Tibial artery (tissue), 4 donors: ENCODE measurements around the gene CBX4.

Experiments used
- DNase-seq, 2 donors: peaks; one replicate each; pipeline ENCODE4 v3.0.0-alpha.2; 2019
- H3K27ac ChIP-seq, 2 donors: fragments of 200-600 bp; sonication (generic) in 1 of 2; 1 replicate in 1 of 2; 2 replicates in 1 of 2; pipeline ENCODE4 v1.5.1; 2018 to 2019; ENCODE audit warnings: mild to moderate bottlenecking in 1 of 2
- H3K27me3 ChIP-seq, 2 donors: fragments of 200-600 bp; sonication (generic) in 1 of 2; one replicate each; pipeline versions ENCODE4 v1.5.1 to v1.6.0; 2016 to 2019
- H3K36me3 ChIP-seq, 3 donors: fragments of 200-600 bp; sonication (generic) in 2 of 3; one replicate each; pipeline ENCODE4 v1.5.1; 2016 to 2019; ENCODE audit warnings: mild to moderate bottlenecking in 2 of 3
- H3K4me1 ChIP-seq, 4 donors: fragments of 200-600 bp; sonication (generic) in 2 of 4; 1 replicate in 3 of 4; 2 replicates in 1 of 4; pipeline ENCODE4 v1.5.1; 2016 to 2019
- H3K4me3 ChIP-seq, 2 donors: fragments of 200-600 bp; sonication (generic) in 1 of 2; 1 replicate in 1 of 2; 2 replicates in 1 of 2; pipeline ENCODE4 v1.5.1; 2018 to 2019; ENCODE audit warnings: mild to moderate bottlenecking in 2 of 2
- H3K9me3 ChIP-seq, 3 donors: fragments of 200-600 bp; sonication (generic) in 1 of 3; one replicate each; pipeline ENCODE4 v1.5.1; 2016 to 2019
- intact Hi-C: fragments of 100-400 bp; cut with DNase I; formaldehyde crosslinking; loops from one replicate; pipeline ENCODE4 v1.15.0; 2023; ENCODE audit warnings: low total_unique reads
- TF ChIP-seq, protein P1 (sequence below), 2 experiments: fragments of 200-600 bp in 1 of 2; fragments of 450-650 bp in 1 of 2; IDR thresholded peaks; one replicate each; pipeline ENCODE4 v1.5.1; 2017 to 2019; ENCODE audit warnings: antibody characterized with exemption in 2 of 2, mild to moderate bottlenecking in 1 of 2, moderate library complexity in 1 of 2

CBX4 gene

DNA sequence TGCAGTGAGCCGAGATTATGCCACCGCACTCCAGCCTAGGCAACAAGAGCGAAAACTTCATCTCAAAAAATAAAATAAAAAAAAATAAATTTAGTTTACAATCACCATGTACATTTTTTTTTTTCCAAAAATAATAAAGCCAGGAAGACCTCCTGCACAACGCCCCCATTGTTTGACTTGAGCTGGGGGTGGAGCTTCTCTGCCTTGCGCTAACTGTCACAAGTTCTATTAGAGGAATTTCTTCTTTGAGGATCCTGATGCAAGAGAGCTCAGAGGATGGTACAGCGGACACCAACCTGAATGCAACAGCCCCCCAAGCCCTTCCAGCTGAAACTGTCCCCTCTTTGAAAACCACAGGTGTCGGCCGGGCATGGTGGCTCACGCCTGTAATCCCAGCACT lies 24.9 kb upstream of the CBX4 start:
- no peaks in the 10 kb centered on the region for H3K36me3 ChIP-seq
- intact Hi-C loops = no loop called here
- no peak for DNase-seq
- peaks cover 0 to 78% of the 10 kb centered on the region in 2 donors for H3K27me3 ChIP-seq
- no peaks in the 10 kb centered on the region for H3K9me3 ChIP-seq
- TF ChIP-seq, protein P1, sequence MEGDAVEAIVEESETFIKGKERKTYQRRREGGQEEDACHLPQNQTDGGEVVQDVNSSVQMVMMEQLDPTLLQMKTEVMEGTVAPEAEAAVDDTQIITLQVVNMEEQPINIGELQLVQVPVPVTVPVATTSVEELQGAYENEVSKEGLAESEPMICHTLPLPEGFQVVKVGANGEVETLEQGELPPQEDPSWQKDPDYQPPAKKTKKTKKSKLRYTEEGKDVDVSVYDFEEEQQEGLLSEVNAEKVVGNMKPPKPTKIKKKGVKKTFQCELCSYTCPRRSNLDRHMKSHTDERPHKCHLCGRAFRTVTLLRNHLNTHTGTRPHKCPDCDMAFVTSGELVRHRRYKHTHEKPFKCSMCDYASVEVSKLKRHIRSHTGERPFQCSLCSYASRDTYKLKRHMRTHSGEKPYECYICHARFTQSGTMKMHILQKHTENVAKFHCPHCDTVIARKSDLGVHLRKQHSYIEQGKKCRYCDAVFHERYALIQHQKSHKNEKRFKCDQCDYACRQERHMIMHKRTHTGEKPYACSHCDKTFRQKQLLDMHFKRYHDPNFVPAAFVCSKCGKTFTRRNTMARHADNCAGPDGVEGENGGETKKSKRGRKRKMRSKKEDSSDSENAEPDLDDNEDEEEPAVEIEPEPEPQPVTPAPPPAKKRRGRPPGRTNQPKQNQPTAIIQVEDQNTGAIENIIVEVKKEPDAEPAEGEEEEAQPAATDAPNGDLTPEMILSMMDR (IDR thresholded peaks at IDR 0.05) = no peak
- H3K27ac ChIP-seq = no peak overlapping the region
- no peak overlapping the region for H3K4me3 ChIP-seq
- no peaks in the 10 kb centered on the region for H3K4me1 ChIP-seq

DNA sequence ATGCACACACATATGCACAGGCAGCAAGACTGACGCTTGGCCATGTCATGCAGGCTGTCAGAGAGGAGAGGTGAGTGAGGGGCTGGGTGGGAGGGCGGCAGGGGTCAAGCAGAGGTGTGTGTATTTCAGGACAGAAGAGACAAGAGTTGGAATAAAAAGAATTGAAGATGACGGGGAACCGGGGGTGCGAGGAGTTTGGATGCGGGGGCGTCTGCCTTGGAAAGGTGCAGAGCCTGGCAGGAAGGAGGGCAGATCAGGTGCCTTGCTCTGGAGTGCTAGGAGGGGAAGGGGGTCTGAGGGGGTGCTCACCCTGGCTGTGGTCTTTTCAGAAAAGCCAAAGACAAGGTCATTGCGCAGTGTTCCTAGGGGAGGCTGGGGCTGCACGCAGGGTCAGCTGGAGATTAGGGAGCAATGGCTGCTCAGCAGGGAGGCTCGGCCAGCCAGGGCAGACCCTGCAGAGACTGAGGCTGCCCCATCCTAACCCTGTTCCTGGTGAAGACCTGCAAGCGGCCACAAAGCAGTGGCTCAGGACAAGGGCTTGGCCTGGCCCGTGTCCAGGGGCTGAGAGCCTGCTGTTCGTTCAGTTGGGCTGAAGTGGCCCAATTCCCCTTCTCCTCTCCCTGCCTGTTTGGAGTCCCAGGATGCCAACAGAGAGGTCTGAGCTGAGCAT lies 23.7 kb upstream of the CBX4 start:
- H3K36me3 ChIP-seq = no peaks in the 10 kb centered on the region
- H3K4me3 ChIP-seq = no peak overlapping the region
- H3K9me3 ChIP-seq = no peaks in the 10 kb centered on the region
- peaks cover 0 to 84% of the 10 kb centered on the region in 2 donors for H3K27me3 ChIP-seq
- intact Hi-C loops = no loop called here
- no peak for DNase-seq
- no peaks in the 10 kb centered on the region for H3K4me1 ChIP-seq
- no peak overlapping the region for H3K27ac ChIP-seq
- TF ChIP-seq, protein P1 (IDR thresholded peaks at IDR 0.05) = no peak

DNA sequence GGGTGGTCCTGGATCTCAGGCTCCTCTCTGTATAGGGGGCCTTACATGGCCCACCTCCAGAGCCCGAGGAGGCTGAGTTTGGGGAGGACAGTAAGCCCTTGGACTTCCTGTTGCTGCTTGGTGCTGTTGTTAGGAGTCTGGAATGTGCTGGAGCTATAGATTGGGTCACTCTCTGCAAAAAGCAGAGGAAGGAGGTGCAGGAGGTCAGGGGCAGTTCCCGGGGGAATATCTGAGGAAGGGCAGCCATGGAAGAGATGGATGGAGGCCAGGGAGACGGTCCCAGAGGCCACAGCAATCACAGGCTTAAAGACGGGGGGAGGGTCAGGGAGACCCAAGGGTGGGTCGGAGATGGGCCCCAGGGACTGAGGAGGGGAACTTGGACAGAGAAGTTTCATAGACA lies 23.0 kb upstream of the CBX4 start:
- no peak for DNase-seq
- TF ChIP-seq, protein P1 (IDR thresholded peaks at IDR 0.05) = no peak
- Histone ChIP-seq H3K4me1 (no peaks in the 10 kb centered on the region), H3K9me3 (no peaks in the 10 kb centered on the region), H3K27ac (no peak overlapping the region), H3K27me3 (peaks cover 0 to 89% of the 10 kb centered on the region in 2 donors), H3K4me3 (no peak overlapping the region), H3K36me3 (no peaks in the 10 kb centered on the region)
- intact Hi-C loops = no loop called here

DNA sequence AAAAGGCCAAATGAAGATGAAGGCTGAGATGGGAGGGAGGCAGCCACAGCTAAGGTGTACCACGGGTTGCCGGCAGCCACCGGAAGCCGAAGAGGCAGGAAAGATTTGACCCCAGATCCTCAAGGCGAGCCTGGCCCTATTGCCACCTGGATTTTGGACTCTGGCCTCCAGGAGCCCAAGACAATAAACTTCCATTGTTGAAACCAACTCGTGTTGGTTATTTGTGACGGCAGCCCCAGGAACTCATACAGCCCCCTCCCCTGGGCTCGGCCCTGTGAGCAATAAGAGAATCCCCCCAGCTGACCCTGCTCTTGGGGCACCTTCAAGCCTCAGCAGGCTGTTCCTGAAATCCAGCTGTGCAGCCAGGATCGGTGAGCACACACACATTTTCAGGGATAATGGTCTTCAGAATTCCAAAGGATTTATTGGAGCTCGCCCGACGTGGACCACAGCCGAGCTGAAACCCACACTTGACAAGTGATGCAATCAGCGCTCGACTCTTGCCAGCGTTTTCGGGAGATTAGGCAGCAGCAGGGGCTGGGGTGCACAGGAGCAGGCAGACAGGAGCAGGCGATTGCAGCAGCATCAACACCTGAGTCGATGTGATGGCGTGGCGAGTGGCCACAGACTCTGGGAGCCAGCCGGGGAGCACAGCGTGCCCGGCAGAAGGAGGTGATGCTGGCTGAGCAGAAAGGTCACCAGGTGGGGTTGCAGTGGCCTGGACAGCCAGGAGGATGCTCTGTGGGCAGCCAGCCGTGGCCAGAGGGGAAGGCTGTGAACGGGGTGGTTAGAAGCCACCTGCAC lies 22.4 kb upstream of the CBX4 start:
- no peaks in the 10 kb centered on the region for H3K4me1 ChIP-seq
- TF ChIP-seq, protein P1 (IDR thresholded peaks at IDR 0.05) = no peak
- no peaks in the 10 kb centered on the region for H3K9me3 ChIP-seq
- H3K4me3 ChIP-seq = no peak overlapping the region
- no peak overlapping the region for H3K27ac ChIP-seq
- intact Hi-C loops = no loop called here
- H3K27me3 ChIP-seq = peaks cover 0 to 89% of the 10 kb centered on the region in 2 donors
- no peak for DNase-seq
- H3K36me3 ChIP-seq = no peaks in the 10 kb centered on the region

DNA sequence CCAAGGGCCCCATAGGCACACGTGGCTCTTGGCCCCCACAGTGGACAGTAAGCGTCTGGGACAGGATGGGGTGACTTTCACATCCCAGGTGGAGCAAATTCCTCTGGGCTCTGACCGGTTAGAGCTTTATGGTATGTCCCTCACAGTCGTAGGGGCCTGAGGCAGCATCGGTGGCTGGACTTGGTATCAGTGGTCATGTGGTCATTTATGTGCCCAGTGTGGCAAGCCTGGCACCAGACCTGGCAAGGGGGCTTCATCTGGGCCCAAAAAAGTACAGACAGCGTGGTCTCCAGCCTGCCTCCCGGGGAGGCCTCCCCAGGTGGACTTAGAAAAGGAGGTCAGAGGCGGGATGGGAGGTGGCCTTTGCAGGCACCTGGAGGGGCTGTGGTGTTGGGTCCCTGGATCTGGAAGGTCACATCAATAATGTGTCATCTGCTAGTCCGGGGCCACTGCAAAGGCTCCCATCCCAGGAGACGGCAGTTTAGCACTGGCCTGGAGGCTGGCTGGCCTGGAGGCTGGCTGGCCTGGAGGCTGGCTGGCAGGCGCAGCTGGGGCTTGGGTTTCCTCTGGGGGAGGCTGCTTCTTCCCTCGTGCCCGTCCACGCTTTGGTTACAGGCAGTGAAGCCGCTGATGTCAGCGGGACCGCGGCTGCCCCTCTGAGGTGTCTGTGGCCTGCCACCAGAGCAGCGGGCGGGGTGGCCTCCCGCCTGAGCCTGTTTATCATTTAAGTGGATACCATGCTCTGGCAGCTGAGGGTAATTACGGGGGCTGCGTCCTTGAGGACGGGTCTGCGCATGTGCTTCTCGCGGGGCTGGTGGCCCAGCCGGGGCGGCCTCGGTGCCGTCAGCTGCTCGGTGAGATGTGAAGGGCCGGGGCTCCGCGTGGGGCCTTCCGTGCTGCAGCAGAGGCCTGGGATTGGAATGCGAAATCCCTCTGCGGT lies 20.7 kb upstream of the CBX4 start:
- no peaks in the 10 kb centered on the region for H3K9me3 ChIP-seq
- DNase-seq = no peak
- no peaks in the 10 kb centered on the region for H3K4me1 ChIP-seq
- H3K27me3 ChIP-seq = peaks cover 0 to 90% of the 10 kb centered on the region in 2 donors
- intact Hi-C loops = no loop called here
- H3K36me3 ChIP-seq = no peaks in the 10 kb centered on the region
- no peak overlapping the region for H3K4me3 ChIP-seq
- no peak overlapping the region for H3K27ac ChIP-seq
- TF ChIP-seq, protein P1 (IDR thresholded peaks at IDR 0.05) = no peak
